Measurements from ENCODE around the gene TRIM10. TPM values are rescaled to one million over a fixed set of nuclear protein-coding genes. Genes with fewer than 3 reads are reported as not detected.

The TRIM10 gene
- total RNA-seq, 1 donor from 2014 or later, result 2.1 TPM

DNA sequence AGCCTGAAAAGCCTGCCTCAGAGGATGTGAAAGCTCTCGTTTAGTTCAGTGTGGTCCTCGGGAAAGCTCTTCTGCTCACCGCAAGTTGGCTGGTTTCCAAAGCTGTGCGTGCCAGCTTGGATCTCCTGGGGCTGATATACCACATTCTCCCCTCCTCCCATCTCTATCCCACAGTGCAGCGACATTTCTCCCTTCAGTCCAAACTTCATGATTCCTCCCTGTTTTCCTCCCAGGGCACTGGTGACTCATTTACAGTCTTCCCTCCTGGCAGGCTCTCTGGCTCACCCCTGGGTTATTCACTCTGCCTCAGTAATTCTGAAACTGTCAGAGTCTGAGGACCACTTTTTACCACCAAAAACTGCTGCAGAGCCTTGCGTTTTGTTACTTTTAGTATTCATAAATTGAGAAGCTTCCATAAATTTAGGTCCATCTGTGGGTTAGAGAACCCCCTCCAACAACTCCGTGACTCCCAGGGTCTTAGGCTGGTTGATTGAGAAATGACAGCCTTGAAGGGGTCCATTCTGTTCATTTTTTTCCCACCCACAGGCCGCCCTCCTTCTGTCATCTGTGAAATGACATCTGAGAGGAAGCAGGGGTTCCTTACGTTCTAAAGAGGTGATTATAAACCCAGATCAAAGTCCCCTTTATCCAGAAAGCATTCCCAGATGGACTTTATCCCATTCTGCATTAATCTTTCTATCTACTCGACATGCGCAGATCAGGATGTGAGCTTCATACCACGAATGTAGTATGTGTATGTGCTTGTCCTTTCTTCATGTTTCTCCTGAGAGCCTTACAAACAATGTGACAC, 6.1 kb downstream of the TRIM10 start:
- no peaks in the 10 kb centered on the region for H3K36me3 ChIP-seq (ENCODE audit: control insufficient read depth in 3 of 3, insufficient read depth in 3 of 3, low read length in 3 of 3)
- peaks cover 0 to 3% (median 0%) of the 10 kb centered on the region in 3 donors for H3K4me1 ChIP-seq (ENCODE audit: control insufficient read depth in 3 of 3, insufficient read depth in 3 of 3, low read length in 3 of 3)
- H3K27ac ChIP-seq (ENCODE audit: low read depth, low read length), result no peak overlapping the region
- peaks cover 8 to 25% (median 12%) of the 10 kb centered on the region in 3 donors for H3K27me3 ChIP-seq (ENCODE audit: control insufficient read depth in 3 of 3, insufficient read depth in 3 of 3, low read length in 3 of 3)
- H3K9ac ChIP-seq (ENCODE audit: low read depth in 1 of 3, low read length in 3 of 3), result no peak overlapping the region
- no peaks in the 10 kb centered on the region for H3K9me3 ChIP-seq (ENCODE audit: control insufficient read depth in 3 of 3, low read length in 3 of 3)
- no peak overlapping the region for H3K4me3 ChIP-seq (ENCODE audit: low read length in 3 of 3)

DNA sequence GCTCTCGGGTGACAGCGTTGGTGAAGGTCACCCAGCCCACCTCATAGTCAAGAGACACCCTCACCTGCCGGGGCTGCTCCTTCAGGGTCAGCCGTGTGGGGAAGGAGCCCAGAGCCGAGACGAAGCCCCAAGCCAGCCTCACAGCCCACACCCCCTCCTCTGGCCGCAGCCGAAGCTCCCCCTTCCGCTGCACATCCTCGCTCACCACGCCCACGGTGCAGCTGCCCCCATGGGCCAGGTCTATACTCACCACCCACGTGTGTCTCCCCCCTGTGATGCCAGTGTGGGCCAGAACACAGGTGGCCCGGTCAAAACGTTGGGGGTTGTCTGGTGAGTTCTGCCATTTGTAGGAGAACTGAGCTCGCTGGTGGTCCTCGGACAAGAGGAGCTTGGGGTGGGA, 7.0 kb downstream of the TRIM10 start:
- Histone ChIP-seq H3K9ac (ENCODE audit: low read depth in 1 of 3, low read length in 3 of 3) (no peak overlapping the region), H3K9me3 (ENCODE audit: control insufficient read depth in 3 of 3, low read length in 3 of 3) (no peaks in the 10 kb centered on the region), H3K27ac (ENCODE audit: low read depth, low read length) (no peak overlapping the region), H3K4me1 (ENCODE audit: control insufficient read depth in 3 of 3, insufficient read depth in 3 of 3, low read length in 3 of 3) (peaks cover 0 to 3% (median 0%) of the 10 kb centered on the region in 3 donors), H3K36me3 (ENCODE audit: control insufficient read depth in 3 of 3, insufficient read depth in 3 of 3, low read length in 3 of 3) (no peaks in the 10 kb centered on the region), H3K27me3 (ENCODE audit: control insufficient read depth in 3 of 3, insufficient read depth in 3 of 3, low read length in 3 of 3) (peaks cover 8 to 22% (median 12%) of the 10 kb centered on the region in 3 donors), H3K4me3 (ENCODE audit: low read length in 3 of 3) (no peak overlapping the region)

DNA sequence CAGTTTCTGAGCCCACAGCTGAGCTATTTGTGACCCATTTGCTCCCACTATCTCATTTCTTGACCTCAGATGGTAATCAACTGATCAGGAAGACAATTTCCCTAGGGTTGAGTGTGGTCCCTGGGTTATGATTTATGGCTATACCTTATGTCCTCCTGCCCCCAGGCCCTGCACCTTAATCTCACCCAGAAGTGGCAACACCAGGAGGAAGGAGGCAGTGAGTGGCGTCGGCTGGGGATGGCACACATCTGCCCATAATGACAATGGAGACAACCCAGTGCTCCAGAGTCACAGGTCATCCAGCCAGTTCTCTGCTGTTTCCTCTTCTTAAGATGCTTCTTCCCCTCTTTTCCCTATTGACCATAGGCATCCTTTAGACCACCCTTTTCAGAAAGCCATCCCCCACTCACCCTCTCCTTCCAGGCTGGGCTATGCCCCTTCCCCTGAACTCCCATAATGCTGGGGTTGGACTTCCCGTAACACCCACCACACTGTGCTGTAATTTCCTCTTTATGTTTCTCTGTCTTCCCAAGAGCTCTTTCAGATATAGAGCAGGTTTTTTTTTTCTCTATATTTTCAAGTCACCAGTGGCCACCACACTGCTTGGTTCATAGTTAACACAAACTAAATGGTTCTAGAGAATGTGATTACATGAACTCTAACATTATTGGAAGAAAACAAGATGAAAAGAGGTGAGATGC, 8.0 kb downstream of the TRIM10 start:
- H3K27ac ChIP-seq (ENCODE audit: low read depth, low read length), result no peak overlapping the region
- peaks cover 0 to 3% (median 0%) of the 10 kb centered on the region in 3 donors for H3K4me1 ChIP-seq (ENCODE audit: control insufficient read depth in 3 of 3, insufficient read depth in 3 of 3, low read length in 3 of 3)
- peaks cover 2 to 25% (median 12%) of the 10 kb centered on the region in 3 donors for H3K27me3 ChIP-seq (ENCODE audit: control insufficient read depth in 3 of 3, insufficient read depth in 3 of 3, low read length in 3 of 3)
- H3K36me3 ChIP-seq (ENCODE audit: control insufficient read depth in 3 of 3, insufficient read depth in 3 of 3, low read length in 3 of 3), result no peaks in the 10 kb centered on the region
- no peak overlapping the region for H3K4me3 ChIP-seq (ENCODE audit: low read length in 3 of 3)
- H3K9ac ChIP-seq (ENCODE audit: low read depth in 1 of 3, low read length in 3 of 3), result no peak overlapping the region
- no peaks in the 10 kb centered on the region for H3K9me3 ChIP-seq (ENCODE audit: control insufficient read depth in 3 of 3, low read length in 3 of 3)

DNA sequence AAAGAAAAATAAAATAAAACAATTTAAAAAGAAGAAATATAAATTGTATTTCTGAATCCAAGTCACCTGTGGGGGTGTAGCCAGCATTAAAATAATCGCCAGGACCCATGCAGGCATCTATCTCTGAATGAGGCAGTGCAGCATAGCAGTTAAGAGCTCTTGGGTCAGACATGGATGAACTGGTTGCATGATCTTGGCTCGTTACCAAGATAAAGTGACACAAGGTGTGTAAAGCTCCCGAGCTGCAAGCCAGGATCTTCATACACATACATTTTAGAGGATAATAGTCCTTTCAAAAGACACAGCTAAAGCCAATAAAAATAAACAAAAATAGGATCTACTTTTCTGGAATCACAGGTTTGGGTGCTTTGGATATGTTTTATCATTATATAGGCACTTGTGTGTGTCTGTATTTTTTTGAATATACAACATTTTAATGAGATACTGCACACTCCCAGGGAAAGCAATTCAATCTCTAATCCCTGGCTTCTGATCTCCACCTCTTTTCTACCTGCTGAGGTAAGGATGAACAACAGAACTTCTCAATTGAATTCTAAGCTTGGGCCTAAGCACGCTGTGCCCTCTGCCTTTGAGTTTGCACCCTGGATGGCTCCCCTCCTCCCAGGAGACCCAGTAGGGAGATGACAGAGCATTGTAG, 8.9 kb downstream of the TRIM10 start:
- no peaks in the 10 kb centered on the region for H3K9me3 ChIP-seq (ENCODE audit: control insufficient read depth in 3 of 3, low read length in 3 of 3)
- peaks cover 5 to 32% (median 14%) of the 10 kb centered on the region in 3 donors for H3K27me3 ChIP-seq (ENCODE audit: control insufficient read depth in 3 of 3, insufficient read depth in 3 of 3, low read length in 3 of 3)
- H3K4me1 ChIP-seq (ENCODE audit: control insufficient read depth in 3 of 3, insufficient read depth in 3 of 3, low read length in 3 of 3), result peaks cover 0 to 3% (median 0%) of the 10 kb centered on the region in 3 donors
- no peak overlapping the region for H3K27ac ChIP-seq (ENCODE audit: low read depth, low read length)
- H3K9ac ChIP-seq (ENCODE audit: low read depth in 1 of 3, low read length in 3 of 3), result no peak overlapping the region
- H3K36me3 ChIP-seq (ENCODE audit: control insufficient read depth in 3 of 3, insufficient read depth in 3 of 3, low read length in 3 of 3), result no peaks in the 10 kb centered on the region
- no peak overlapping the region for H3K4me3 ChIP-seq (ENCODE audit: low read length in 3 of 3)

DNA sequence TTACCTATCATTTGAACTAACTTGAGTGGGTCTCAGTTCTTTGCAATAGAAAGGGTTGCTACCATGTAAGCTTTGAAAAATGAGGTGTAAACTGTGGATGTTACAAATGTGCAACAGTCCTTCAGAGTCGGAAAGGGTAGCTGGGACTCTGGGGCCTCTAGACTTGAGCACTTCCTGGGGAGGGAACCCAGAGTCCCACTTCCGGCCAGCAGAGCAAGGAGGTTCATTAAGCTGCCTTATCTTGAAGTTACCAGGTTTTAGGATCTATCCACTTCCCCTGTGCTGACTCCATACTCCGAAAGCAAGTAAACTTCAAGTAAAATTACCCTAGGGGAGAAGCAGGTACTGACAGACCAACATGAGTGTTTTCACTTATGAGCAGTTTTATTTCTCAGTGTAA, 9.4 kb downstream of the TRIM10 start:
- H3K4me3 ChIP-seq (ENCODE audit: low read length in 3 of 3), result no peak overlapping the region
- H3K27ac ChIP-seq (ENCODE audit: low read depth, low read length), result no peak overlapping the region
- H3K9me3 ChIP-seq (ENCODE audit: control insufficient read depth in 3 of 3, low read length in 3 of 3), result no peaks in the 10 kb centered on the region
- H3K4me1 ChIP-seq (ENCODE audit: control insufficient read depth in 3 of 3, insufficient read depth in 3 of 3, low read length in 3 of 3), result peaks cover 0 to 3% (median 0%) of the 10 kb centered on the region in 3 donors
- H3K36me3 ChIP-seq (ENCODE audit: control insufficient read depth in 3 of 3, insufficient read depth in 3 of 3, low read length in 3 of 3), result no peaks in the 10 kb centered on the region
- H3K27me3 ChIP-seq (ENCODE audit: control insufficient read depth in 3 of 3, insufficient read depth in 3 of 3, low read length in 3 of 3), result peaks cover 5 to 31% (median 20%) of the 10 kb centered on the region in 3 donors
- H3K9ac ChIP-seq (ENCODE audit: low read depth in 1 of 3, low read length in 3 of 3), result no peak overlapping the region

DNA sequence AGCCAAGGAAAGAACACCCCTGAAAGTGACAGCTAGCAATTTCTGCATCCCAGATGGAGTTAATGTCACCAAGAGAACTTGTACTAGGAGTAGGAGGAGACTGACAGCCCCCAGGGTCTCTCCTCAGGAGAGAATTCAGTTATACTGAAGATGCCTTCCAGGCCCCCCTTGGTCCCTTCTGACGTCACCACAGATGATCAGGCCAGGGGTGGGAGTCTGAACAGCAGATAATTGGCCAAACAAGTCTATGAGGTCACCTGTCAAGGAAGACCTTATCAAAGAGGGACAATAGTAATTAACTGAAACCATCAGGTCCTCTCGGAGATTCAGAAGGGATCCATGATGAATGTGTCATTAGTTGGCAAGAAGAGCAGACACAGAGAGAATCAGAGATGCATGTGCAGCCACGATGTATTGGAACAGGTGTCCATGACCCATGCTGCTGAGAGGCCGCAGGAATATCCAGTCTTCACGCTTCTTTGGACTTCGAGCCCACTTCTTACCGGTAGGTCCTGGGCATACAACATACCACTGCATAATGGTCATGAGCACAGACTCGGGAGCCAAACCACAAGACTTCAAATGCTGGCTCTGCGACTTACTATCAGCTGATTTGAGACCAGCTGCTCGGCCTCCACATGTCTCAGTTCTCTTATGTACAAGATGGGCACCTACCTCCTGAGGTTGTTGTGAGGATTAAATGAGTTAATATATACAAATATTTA, 10.2 kb downstream of the TRIM10 start:
- H3K4me1 ChIP-seq (ENCODE audit: control insufficient read depth in 3 of 3, insufficient read depth in 3 of 3, low read length in 3 of 3), result peaks cover 0 to 3% (median 0%) of the 10 kb centered on the region in 3 donors
- no peak overlapping the region for H3K9ac ChIP-seq (ENCODE audit: low read depth in 1 of 3, low read length in 3 of 3)
- no peaks in the 10 kb centered on the region for H3K36me3 ChIP-seq (ENCODE audit: control insufficient read depth in 3 of 3, insufficient read depth in 3 of 3, low read length in 3 of 3)
- no peaks in the 10 kb centered on the region for H3K9me3 ChIP-seq (ENCODE audit: control insufficient read depth in 3 of 3, low read length in 3 of 3)
- H3K27me3 ChIP-seq (ENCODE audit: control insufficient read depth in 3 of 3, insufficient read depth in 3 of 3, low read length in 3 of 3), result peaks cover 5 to 31% (median 20%) of the 10 kb centered on the region in 3 donors
- no peak overlapping the region for H3K4me3 ChIP-seq (ENCODE audit: low read length in 3 of 3)
- no peak overlapping the region for H3K27ac ChIP-seq (ENCODE audit: low read depth, low read length)

DNA sequence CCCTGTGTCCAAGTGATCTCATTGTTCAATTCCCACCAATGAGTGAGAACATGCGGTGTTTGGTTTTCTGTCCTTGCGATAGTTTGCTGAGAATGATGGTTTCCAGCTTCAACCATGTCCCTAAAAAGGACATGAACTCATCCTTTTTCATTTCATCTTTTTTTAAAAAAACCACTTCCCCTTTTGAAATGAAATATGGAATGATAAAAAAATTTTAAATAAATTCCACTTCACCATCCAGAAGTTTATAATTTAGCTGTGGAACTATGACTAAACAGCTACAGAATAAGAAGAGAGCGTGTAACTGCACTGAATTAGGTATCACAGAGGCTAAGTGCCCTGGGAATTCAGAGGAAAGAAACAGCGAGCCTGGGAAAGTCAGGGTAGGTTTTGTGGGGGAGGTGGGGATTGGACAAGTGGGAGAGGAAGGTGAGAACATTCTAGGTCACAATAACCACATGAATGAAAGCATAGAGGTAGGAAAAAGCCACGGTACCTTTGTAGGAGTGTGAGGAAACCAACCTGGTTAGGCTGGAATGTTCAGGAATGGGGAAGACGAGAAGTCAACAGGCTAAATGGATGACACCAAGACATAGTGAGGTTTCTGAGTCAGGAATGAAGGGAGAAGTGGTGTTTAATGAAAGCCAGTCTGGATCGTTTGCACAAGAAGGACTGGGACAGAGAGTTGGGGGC, 11.0 kb downstream of the TRIM10 start:
- H3K9me3 ChIP-seq (ENCODE audit: control insufficient read depth in 3 of 3, low read length in 3 of 3), result no peaks in the 10 kb centered on the region

DNA sequence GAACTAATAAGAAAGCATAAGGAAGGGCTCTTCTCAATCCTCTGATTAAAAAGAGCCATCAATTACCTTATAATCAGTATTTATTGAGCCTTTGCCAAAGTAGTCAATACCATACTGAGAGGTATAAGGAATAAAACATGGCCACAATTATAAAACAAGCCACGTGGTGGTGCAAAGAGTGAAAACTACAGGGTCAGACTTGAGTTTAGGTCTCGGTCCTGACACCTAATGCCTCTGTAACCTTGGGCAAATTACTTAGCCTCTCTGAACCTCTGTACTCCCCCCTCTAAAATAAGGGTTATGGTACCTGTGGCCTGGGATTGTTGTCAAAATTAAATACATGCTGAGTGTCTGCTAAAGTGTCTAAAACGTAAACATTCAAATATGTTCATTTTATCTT, 11.8 kb downstream of the TRIM10 start:
- no peak overlapping the region for H3K9ac ChIP-seq (ENCODE audit: low read depth in 1 of 3, low read length in 3 of 3)
- peaks cover 7 to 29% (median 28%) of the 10 kb centered on the region in 3 donors for H3K27me3 ChIP-seq (ENCODE audit: control insufficient read depth in 3 of 3, insufficient read depth in 3 of 3, low read length in 3 of 3)
- no peaks in the 10 kb centered on the region for H3K36me3 ChIP-seq (ENCODE audit: control insufficient read depth in 3 of 3, insufficient read depth in 3 of 3, low read length in 3 of 3)

More for the DNA sequence above, 11.0 kb downstream of the TRIM10 start:
- no peak overlapping the region for H3K9ac ChIP-seq (ENCODE audit: low read depth in 1 of 3, low read length in 3 of 3)
- no peak overlapping the region for H3K27ac ChIP-seq (ENCODE audit: low read depth, low read length)
- H3K36me3 ChIP-seq (ENCODE audit: control insufficient read depth in 3 of 3, insufficient read depth in 3 of 3, low read length in 3 of 3), result no peaks in the 10 kb centered on the region
- H3K27me3 ChIP-seq (ENCODE audit: control insufficient read depth in 3 of 3, insufficient read depth in 3 of 3, low read length in 3 of 3), result peaks cover 5 to 32% (median 25%) of the 10 kb centered on the region in 3 donors
- no peak overlapping the region for H3K4me3 ChIP-seq (ENCODE audit: low read length in 3 of 3)
- peaks cover 0 to 3% (median 0%) of the 10 kb centered on the region in 3 donors for H3K4me1 ChIP-seq (ENCODE audit: control insufficient read depth in 3 of 3, insufficient read depth in 3 of 3, low read length in 3 of 3)

DNA sequence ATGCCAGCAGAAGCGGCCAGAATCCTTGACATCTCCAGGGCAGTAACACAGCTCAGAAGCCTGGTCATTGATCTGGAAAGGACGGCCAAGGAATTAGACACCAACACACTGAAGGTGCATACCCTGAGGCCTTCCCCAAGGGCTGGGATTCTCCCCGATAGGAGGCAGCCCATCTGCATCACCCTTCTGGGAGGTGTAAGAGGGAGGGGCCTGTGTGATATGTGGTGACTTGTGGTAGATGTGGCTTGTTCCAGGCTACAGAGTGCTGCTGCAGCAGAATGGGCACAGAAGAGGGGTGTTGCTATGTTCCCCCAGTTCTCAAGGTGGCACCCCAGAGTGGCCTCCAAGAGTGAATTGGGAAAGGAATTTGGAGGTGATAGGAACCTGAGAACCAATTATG, 13.9 kb downstream of the TRIM10 start:
- Histone ChIP-seq H3K9me3 (ENCODE audit: control insufficient read depth in 3 of 3, low read length in 3 of 3) (no peaks in the 10 kb centered on the region), H3K4me1 (ENCODE audit: control insufficient read depth in 3 of 3, insufficient read depth in 3 of 3, low read length in 3 of 3) (no peaks in the 10 kb centered on the region), H3K4me3 (ENCODE audit: low read length in 3 of 3) (no peak overlapping the region), H3K9ac (ENCODE audit: low read depth in 1 of 3, low read length in 3 of 3) (no peak overlapping the region), H3K36me3 (ENCODE audit: control insufficient read depth in 3 of 3, insufficient read depth in 3 of 3, low read length in 3 of 3) (no peaks in the 10 kb centered on the region), H3K27ac (ENCODE audit: low read depth, low read length) (no peak overlapping the region), H3K27me3 (ENCODE audit: control insufficient read depth in 3 of 3, insufficient read depth in 3 of 3, low read length in 3 of 3) (peaks cover 13 to 28% (median 27%) of the 10 kb centered on the region in 3 donors)

More for the DNA sequence above, 11.8 kb downstream of the TRIM10 start:
- H3K27ac ChIP-seq (ENCODE audit: low read depth, low read length), result no peak overlapping the region
- H3K4me1 ChIP-seq (ENCODE audit: control insufficient read depth in 3 of 3, insufficient read depth in 3 of 3, low read length in 3 of 3), result no peaks in the 10 kb centered on the region
- H3K9me3 ChIP-seq (ENCODE audit: control insufficient read depth in 3 of 3, low read length in 3 of 3), result no peaks in the 10 kb centered on the region
- no peak overlapping the region for H3K4me3 ChIP-seq (ENCODE audit: low read length in 3 of 3)
